Fibroblast of lung (primary cell): ENCODE data around the gene THSD7B.

Experiments
- CTCF ChIP-seq, 2 donors: IDR thresholded peaks in 1 of 2; conservative IDR thresholded peaks in 1 of 2; 1 replicate in 1 of 2; 2 replicates in 1 of 2; pipeline ENCODE4 v1.5.1; 2011 to 2012; ENCODE audit warnings: low read length in 2 of 2, control low read depth in 1 of 2, inconsistent platforms in 1 of 2, low read depth in 1 of 2, mild to moderate bottlenecking in 1 of 2
- EZH2 ChIP-seq: IDR thresholded peaks from 2 replicates; pipeline ENCODE4 v1.5.1; 2012; ENCODE audit warnings: low read length, control low read depth, mild to moderate bottlenecking; ENCODE audit errors: missing control alignments

- TF ChIP-seq CTCF (conservative IDR thresholded peaks at IDR 0.05 in 1 of 2, IDR thresholded peaks at IDR 0.05 in 1 of 2; ENCODE audit: low read depth in 1 of 2, low read length in 2 of 2): no peak
- no peak for TF ChIP-seq EZH2
These were observed 824.8 kb downstream of the THSD7B start for GRCh38 chr2:137590102-137590501.
